ENCODE data around the gene ATP4B.
"Not testable (repeated sequence)": the region's sequence is repeated elsewhere in the genome, so short reads cannot be mapped to it uniquely, and the experiment has no call there.

The ATP4B gene

DNA sequence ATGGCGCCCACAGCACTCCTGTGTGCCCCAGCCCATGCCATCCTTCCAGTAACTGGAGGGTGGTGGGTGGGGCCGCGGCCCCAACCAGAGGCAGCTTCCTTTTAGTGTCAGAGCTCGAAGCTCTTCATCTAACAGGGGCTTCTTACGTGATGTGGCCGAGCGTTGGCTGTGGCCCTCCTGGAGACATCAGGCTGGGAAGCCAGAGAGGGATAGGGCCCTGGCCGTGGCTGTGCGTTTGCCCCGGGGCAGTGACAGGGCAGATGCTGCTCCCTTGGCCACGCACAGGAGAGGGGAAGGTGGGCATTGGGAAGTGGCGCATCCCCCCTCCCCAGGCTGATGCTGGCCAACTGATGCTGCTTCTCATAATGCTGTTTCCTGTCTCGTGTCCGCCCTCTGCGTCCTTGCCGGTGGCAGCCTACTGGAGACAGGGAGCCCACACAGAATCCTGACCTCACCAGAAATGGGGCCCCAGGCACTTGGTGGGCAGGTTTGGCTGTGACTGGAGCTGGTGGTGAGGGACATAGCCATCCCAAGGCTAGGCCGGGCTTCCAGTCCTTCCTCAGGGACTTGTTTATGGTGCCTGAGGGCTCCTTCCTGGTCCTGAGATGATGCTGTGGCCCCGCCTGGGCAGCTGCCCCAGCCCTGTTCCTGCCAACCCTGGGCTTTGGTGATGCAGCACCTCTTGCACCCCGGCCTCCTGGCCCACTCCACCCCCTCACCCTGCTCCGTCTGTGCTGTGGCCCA lies 34.3 kb downstream of the ATP4B start:
- no peak for DNase-seq

- DNase-seq: no peak
These were observed 35.1 kb downstream of the ATP4B start for GRCh38 chr13:113622791-113623490.

DNA sequence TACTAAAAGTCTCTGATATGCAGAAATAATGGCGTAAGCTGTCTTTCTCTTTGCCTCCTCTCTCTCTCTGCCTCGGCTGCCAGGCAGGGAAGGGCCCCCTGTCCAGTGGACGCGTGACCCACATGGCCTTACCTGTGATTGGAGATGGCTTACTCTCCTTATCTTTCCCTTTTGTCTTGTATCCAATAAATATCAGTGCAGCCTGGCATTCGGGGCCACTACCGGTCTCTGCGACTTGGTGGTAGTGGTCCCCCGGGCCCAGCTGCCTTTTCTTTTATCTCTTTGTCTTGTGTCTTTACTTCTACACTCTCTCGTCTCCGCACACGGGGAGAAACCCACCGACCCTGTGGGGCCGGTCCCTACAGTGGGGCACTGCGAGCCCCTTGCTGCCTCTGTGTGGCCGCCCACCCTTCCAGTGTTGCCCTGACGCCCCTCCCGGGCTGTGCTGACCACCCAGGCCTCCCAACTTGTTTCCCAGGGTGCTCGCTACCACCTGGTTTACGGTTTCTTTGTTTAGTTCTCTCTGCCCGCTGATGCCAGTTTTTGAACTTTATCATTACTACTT lies 35.9 kb downstream of the ATP4B start:
- DNase-seq: not testable (repeated sequence)

DNA sequence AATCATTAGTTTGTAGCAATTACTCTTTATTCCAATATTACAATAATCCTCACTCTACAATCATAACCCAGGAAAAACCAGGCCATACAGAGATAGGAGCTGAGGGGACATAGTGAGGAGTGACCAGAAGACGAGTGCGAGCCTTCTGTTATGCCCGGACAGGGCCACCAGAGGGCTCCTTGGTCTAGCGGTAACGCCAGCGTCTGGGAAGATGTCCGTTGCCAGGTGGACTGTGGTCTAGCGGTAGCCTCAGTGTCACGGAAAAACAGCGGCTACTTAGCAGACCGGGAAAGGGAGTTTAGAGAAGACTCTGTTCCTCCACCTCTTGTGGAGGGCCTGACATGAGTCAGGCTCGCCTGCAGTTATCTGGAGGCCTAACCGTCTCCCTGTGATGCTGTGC lies 36.5 kb downstream of the ATP4B start:
- DNase-seq: not testable (repeated sequence)

DNA sequence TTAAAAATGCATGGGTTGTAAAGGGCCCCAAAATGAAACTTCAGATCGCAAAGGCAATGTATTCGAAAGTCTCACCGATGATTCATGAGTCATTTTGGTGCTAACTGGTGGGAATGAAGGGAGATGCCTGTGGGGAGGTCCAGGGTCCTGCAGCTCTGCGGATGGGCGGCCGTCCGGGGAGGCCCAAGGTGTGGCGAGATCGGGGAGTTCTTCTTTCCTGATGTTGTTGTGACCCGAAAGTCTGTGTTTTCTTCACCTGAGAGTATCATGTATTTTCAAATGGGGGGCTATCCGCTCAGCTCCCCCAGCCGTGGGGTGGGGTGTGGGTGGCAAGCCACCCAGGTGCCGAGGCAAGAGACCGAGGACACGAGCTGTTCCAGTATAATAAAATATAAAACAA lies 37.0 kb downstream of the ATP4B start:
- DNase-seq: no peak

DNA sequence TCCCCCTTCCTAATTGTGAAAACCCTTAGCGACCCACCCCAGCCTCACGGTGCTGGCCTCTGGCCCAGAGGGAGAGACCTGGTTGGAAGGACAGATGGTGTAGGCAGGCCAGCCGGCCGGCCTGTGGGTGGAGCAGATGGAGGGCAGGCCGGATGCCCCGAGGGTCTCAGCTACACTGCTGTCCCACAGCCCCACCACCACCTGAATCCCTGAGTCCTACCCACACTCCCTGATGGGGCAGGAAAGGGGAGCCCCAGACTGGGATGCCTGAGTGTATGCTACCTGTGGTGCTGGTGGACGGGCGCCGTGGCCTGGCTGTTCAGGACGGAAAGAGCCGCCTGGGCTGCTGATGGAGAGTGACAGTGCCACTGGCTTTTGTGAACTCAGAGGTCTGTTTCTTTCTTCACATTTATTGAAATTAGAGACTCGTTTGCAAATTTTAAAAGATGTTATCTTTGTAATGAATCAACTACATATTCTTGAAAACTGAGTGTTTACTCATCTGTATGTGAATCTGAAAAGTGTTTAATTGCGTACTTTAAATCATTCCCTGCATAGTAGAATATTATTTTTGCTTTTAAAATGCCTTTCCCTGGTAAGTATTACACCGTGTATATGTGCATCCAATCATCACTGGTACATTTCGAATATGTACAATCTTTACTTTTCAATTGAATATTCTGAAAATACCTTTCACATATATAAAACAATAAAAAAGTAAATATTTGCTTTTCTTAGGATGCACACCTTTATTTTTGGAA lies 37.8 kb downstream of the ATP4B start:
- no peak for DNase-seq

GRCh38 chr13:113618455-113618854 lies 39.5 kb downstream of the ATP4B start:
- no peak for DNase-seq

GRCh38 chr13:113617961-113618360 lies 40.0 kb downstream of the ATP4B start:
- DNase-seq: no peak

DNA sequence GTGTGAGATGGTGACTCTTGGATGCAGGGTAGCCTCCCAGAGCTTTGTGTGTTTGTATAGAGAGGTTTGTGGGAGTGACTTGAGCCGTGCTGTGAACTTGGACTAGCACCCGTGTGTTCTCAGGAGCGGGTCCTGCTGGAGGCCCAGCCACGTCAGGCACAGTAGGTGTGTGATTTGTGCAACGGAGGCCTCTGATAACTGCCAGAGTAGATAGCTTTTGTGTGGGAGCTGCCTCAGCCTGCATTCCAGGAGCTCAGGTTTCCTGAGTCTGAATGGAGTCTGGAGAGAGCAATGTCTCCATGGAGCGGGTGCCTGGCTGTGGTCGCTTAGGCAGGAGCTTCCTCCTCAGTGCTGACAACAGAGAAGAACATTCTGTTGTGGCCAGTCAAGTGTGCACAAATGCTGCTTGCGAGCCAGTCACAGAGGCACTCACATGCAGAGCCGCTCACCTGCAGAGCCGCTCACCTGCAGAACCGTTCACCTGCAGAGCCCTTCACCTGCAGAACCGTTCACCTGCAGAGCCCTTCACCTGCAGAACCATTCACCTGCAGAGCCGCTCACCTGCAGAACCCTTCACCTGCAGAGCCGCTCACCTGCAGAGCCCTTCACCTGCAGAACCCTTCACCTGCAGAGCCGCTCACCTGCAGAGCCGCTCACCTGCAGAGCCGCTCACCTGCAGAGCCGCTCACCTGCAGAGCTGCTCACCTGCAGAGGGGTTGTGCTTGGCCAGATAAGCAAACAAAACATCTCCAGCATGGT lies 40.8 kb downstream of the ATP4B start:
- DNase-seq: no peak

DNA sequence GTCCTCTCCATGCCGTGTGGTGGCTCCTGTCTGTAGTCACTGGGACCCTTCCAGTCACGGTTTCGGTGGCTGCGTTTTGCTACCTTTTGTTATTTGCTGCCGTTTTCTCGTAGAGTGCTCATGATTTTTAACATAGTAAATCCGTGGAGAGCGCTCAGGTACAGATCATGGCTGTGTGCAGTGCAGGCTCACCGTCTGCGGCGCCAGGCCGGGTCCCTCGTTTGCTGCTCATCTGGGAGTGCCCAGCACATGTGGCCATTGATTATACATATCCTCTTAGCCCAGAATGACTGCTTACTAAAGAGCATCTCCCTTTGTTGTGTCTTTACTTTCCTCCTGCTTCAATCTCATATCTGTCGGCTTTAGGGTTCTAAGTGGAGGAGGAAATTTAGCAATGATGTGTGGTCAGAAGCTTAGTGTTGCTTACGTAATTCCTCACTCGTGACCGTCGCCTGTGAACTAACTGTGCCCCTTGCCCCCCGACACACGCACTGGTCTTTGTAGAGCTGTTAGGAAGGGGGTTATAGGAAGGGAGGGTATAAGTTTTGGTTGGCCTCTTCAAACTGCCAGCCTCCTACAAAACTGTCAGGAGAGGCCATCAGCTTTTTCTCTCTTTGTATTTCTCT lies 41.6 kb downstream of the ATP4B start:
- DNase-seq: no peak

DNA sequence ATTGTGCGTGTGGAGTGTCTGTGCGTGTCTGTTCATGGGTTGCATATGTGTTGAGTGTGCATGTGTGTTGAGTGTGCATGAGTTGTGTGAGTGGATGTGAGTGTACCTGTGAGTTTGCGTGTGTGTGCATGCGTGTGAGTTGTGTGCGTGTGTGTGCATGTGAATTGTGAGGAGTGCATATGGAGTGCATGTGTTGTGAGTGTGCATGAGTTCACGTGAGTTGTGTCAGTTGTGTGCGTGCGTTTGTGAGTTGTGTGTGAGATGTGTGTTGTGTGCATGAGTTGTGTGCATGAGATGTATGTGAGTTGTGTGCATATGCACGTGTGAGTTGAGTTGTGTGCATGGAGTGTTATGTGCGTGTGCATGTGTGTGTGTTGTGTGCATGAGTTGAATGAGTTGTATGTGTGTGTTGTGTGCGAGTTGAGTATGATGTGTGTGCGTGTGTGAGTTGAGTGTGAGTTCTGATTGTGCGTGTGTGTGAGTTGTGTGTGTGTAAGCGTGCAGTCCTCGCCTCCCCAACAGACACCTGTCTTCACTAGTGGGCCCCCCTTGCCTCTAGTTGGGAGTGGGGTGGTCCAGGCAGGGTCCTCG lies 44.1 kb downstream of the ATP4B start:
- no peak for DNase-seq

GRCh38 chr13:113612607-113613006 lies 45.4 kb downstream of the ATP4B start:
- no peak for DNase-seq

GRCh38 chr13:113611996-113612395 lies 46.0 kb downstream of the ATP4B start:
- no peak for DNase-seq

- DNase-seq: no peak
These were observed 47.7 kb downstream of the ATP4B start for GRCh38 chr13:113610266-113610665.

DNA sequence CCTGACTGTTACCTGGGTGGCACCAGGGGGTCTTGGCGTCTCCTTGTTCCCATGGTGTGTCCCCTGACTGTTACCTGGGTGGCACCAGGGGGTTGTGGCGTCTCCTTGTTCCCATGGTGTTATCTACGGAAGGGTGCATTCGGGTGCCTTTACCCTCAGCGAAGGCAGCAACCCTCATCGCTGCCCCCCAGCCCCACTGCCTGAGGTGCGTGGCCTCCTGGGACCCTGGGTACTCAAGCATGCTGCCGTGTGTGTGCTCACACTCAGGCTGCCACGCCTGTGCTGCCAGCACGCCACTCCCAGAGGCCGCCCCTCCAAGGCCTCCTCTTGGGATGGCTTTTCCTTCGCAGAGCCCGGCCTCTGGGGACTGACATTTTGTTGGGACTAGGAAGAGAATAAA lies 48.4 kb downstream of the ATP4B start:
- DNase-seq: no peak

DNA sequence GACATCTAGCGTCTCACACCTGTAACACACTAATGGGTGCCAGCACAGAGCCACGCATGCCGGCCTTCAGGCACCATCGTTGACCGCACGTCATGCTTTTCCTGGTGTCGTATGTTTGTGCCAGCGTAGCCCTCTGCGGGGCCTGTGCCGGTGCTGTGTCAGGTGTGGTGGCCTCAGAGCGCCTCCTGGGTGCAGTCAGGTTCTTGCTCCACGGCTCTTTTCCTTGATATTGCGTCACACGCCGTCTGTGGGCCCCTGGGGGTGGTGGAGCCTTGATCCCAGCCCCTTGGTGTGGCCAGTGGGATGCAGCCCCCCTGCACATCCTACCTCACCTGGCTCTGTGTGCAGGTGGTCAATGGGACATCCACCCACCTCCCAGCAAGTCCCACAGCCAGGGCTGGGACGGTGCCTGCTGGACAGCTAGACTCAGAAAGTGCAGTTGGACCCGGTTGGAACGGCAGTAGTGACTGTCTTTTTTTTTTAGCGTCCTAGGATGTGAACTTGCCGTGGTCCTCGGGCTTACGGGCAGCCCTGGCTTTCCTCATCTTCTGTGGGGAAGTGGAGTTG lies 48.9 kb downstream of the ATP4B start:
- no peak for DNase-seq

DNA sequence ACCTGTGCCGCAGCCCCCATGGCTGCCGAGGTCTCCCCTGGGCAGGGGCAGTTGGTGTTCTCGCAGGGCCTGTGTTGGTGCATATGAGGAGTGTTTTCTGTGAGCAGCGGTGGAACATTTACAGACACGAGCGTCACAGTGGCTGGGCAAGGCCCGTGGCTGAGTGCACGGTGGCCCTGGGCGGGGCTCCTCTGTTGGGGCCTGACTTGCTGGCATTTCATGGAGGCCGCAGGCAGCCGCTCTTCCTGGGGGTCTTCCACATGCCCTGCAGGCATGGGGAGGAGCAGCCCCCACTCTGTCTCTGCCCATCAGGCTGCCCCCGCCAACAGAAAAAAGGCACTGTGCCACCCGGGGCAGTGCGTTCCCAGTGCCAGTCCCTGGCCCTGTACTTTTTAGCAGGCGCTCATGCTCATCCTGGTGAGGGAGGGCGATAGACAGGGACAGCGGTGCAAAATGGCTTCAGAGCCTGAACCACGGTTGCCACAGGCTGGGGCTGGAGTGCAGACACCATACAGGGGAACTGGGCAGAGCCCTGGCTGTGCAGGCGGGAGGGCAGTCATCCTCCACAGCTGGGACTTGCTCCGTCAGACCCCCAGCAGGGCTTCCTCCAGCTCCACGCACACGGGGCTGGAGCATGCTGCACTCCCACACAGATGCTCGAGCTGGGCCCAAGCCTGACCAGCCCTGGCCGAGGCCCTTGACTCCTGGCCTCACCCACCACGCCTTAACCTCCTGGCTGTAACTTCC lies 49.9 kb downstream of the ATP4B start:
- no peak for DNase-seq

DNA sequence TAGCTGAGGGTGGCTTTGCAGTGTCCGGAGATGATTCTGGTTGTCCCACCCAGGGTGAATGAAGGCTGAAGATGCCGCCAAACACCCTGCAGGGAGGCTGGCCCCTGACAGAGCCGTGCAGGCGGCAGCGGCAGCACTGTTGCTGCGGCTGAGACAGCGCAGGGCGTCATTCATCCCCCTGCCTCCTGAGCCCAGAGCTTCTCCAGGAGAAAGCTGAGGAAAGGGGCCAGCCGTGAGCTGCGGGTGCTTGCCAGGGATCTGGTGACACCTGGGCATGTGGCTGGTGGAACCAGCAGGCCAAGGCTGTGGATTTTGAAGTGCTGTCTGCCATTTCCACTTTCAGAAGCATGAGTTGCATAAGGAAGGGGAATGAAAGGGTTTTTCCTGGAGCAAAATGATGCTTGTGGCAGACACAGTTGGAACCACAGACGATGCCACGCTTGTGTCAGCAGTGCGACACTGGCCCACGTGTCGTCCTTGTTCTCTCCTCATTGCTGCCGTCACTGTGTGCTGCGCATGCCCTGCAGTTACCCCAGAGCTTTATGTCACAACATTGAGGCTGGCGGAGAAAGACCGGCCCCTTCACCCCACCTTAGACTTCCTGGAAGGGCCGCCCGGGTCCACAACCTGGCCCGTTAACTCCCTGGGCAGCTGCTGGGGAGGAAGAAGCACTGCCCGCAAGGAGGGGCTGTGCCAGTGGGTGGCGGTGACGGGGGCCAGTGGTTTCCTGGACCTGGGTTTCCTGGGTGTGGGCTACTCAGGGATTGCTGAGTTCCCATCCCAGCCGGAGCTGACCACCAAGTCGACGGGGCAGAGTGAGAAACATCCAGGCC lies 50.7 kb downstream of the ATP4B start:
- DNase-seq: no peak

- no peak for DNase-seq
These were observed 52.0 kb downstream of the ATP4B start for GRCh38 chr13:113605866-113606438.
